Smooth muscle cell (in vitro differentiated cells): Measurements from ENCODE around the gene CFDP1. TPM values are rescaled to one million over a fixed set of nuclear protein-coding genes. Genes with fewer than 3 reads are reported as not detected.

Experiments used
- DNase-seq: peaks from one replicate; lab custom pipeline; 2025; ENCODE audit not compliant: unreplicated experiment; lab: John Stamatoyannopoulos, UW
- H2AFZ ChIP-seq: fragments of 200-600 bp; sonication (generic); 2 replicates; pipeline ENCODE4 v1.6.0; 2016; ENCODE audit warnings: antibody characterized with exemption, low read depth, mild to moderate bottlenecking
- H3F3A ChIP-seq: fragments of 200-600 bp; sonication (generic); 2 replicates; pipeline ENCODE4 v1.6.0; 2017; ENCODE audit warnings: antibody characterized with exemption, low read depth
- H3K27ac ChIP-seq: fragments of 200-600 bp; sonication (generic); 2 replicates; pipeline ENCODE4 v1.5.1; 2016; ENCODE audit warnings: low read depth, mild to moderate bottlenecking
- H3K27me3 ChIP-seq: fragments of 200-600 bp; sonication (generic); 2 replicates; pipeline ENCODE4 v1.6.1; 2016; ENCODE audit warnings: low read depth, mild to moderate bottlenecking
- H3K36me3 ChIP-seq: fragments of 200-600 bp; sonication (generic); 2 replicates; pipeline ENCODE4 v1.5.1; 2016; ENCODE audit warnings: low read depth
- H3K4me1 ChIP-seq: fragments of 200-600 bp; sonication (generic); 2 replicates; pipeline ENCODE4 v1.5.1; 2016; ENCODE audit warnings: low read depth
- H3K4me2 ChIP-seq: fragments of 200-600 bp; sonication (generic); 2 replicates; pipeline ENCODE4 v1.6.0; 2016; ENCODE audit warnings: mild to moderate bottlenecking
- H3K4me3 ChIP-seq: fragments of 200-600 bp; sonication (generic); 2 replicates; pipeline ENCODE4 v1.5.1; 2016; ENCODE audit warnings: mild to moderate bottlenecking
- H3K79me2 ChIP-seq: fragments of 200-600 bp; sonication (generic); 2 replicates; pipeline ENCODE4 v1.6.0; 2016; ENCODE audit warnings: low read depth, mild to moderate bottlenecking
- H3K9ac ChIP-seq: fragments of 200-600 bp; sonication (generic); 2 replicates; pipeline ENCODE4 v1.6.0; 2016; ENCODE audit warnings: low read depth
- H3K9me3 ChIP-seq: fragments of 200-600 bp; sonication (generic); replicated peaks from 2 replicates; pipeline ENCODE4 v1.5.1; 2016; ENCODE audit warnings: low read depth
- H4K20me1 ChIP-seq: fragments of 200-600 bp; sonication (generic); 2 replicates; pipeline ENCODE4 v1.6.0; 2016; ENCODE audit warnings: low read depth
- CTCF ChIP-seq: fragments of 200-600 bp; sonication (generic); IDR thresholded peaks from 2 replicates; pipeline ENCODE4 v1.5.1; 2017; ENCODE audit warnings: borderline replicate concordance, mild to moderate bottlenecking, antibody characterized with exemption; ENCODE audit not compliant: insufficient read depth, poor library complexity, severe bottlenecking
- WGBS: methylation state at CpG from one replicate; pipeline ENCODE4 v1.1.7; 2016; ENCODE audit warnings: low lambda C conversion rate; 5-methylcytosine and 5-hydroxymethylcytosine counted together
- polyA plus RNA-seq: library from polyadenylated mRNA; unstranded; fragments of >200 nt; fragmentation: Nextera tagmentation; extraction: Ambion mirVana; gene quantifications from 2 replicates; pipeline ENCODE4 v1.2.1, GENCODE V29; 2016
- total RNA-seq: library from RNA; depleted of rRNA; stranded (reverse); fragments of >200 nt; gene quantifications from 2 replicates; pipeline ENCODE4 v1.2.3, GENCODE V29; 2014

The CFDP1 gene
- total and polyA plus RNA-seq, 2 experiments from 2014 or later: 59.0 to 91.0 TPM

- Histone ChIP-seq H3K9ac (no peak overlapping the region), H3K36me3 (peaks cover 12% of the 10 kb centered on the region), H3K27ac (no peak overlapping the region), H3F3A (no peaks in the 10 kb centered on the region), H3K9me3 (no peaks in the 10 kb centered on the region), H4K20me1 (peaks cover 54% of the 10 kb centered on the region), H3K4me2 (no peak overlapping the region), H3K4me3 (no peak overlapping the region), H3K79me2 (peaks cover 63% of the 10 kb centered on the region), H2AFZ (no peak overlapping the region), H3K27me3 (no peaks in the 10 kb centered on the region), H3K4me1 (peaks cover 8% of the 10 kb centered on the region)
- 73% methylated on average over 4 of the region's 4 CpGs for WGBS
- no peak for DNase-seq
- TF ChIP-seq CTCF: no peak
These were observed 18.0 kb downstream of the CFDP1 start for GRCh38 chr16:75415169-75415905.

GRCh38 chr16:75413951-75414350 is 19.4 kb downstream of the CFDP1 start:
- 99% methylated on average over 2 of the region's 2 CpGs for WGBS
- peaks cover 49% of the 10 kb centered on the region for H3K79me2 ChIP-seq
- H3K27me3 ChIP-seq: no peaks in the 10 kb centered on the region
- no peak overlapping the region for H3K27ac ChIP-seq
- no peak for DNase-seq
- H3K9ac ChIP-seq: no peak overlapping the region
- H3K4me1 ChIP-seq: peaks cover 8% of the 10 kb centered on the region
- H3K36me3 ChIP-seq: peaks cover 16% of the 10 kb centered on the region
- no peak overlapping the region for H2AFZ ChIP-seq
- no peaks in the 10 kb centered on the region for H3F3A ChIP-seq
- H3K4me2 ChIP-seq: no peak overlapping the region
- no peak for TF ChIP-seq CTCF
- H3K9me3 ChIP-seq: no peaks in the 10 kb centered on the region
- peaks cover 50% of the 10 kb centered on the region for H4K20me1 ChIP-seq
- H3K4me3 ChIP-seq: no peak overlapping the region

GRCh38 chr16:75406943-75407342 is 26.4 kb downstream of the CFDP1 start:
- H3K36me3 ChIP-seq: peaks cover 14% of the 10 kb centered on the region
- TF ChIP-seq CTCF: no peak
- no peak for DNase-seq
- H3K4me2 ChIP-seq: no peak overlapping the region
- no peaks in the 10 kb centered on the region for H3K9me3 ChIP-seq
- H3K9ac ChIP-seq: no peak overlapping the region
- no peaks in the 10 kb centered on the region for H3K79me2 ChIP-seq
- H3K27ac ChIP-seq: no peak overlapping the region
- peaks cover 12% of the 10 kb centered on the region for H4K20me1 ChIP-seq
- no peak overlapping the region for H2AFZ ChIP-seq
- peaks cover 3% of the 10 kb centered on the region for H3K4me1 ChIP-seq
- 97% methylated on average over 4 of the region's 4 CpGs for WGBS
- no peaks in the 10 kb centered on the region for H3K27me3 ChIP-seq
- no peaks in the 10 kb centered on the region for H3F3A ChIP-seq
- H3K4me3 ChIP-seq: no peak overlapping the region
